Small intestine (tissue), 7 donors: ENCODE measurements around the gene SERINC3. TPM values are rescaled to one million over a fixed set of nuclear protein-coding genes. Genes with fewer than 3 reads are reported as not detected.

Experiments
- DNase-seq, 2 donors: peaks; one replicate each; pipeline versions ENCODE4 v3.0.0 to v3.0.0-alpha.2; 2013
- FAIRE-seq: peaks from 2 replicates; lab custom pipeline; 2012; peaks lifted over from hg19 to GRCh38; lab: Jason Lieb, UNC
- H3K27ac ChIP-seq, 3 donors: one replicate each; pipeline ENCODE4 v1.5.1; 2013; ENCODE audit warnings: low read length in 2 of 3, mild to moderate bottlenecking in 2 of 3, control low read depth in 1 of 3, inconsistent platforms in 1 of 3, low read depth in 1 of 3, moderate library complexity in 1 of 3
- H3K27me3 ChIP-seq, 3 donors: one replicate each; pipeline ENCODE4 v1.6.1; 2013; ENCODE audit warnings: low read length in 3 of 3, inconsistent platforms in 1 of 3; ENCODE audit not compliant: control insufficient read depth in 3 of 3, insufficient read depth in 3 of 3
- H3K36me3 ChIP-seq, 3 donors: one replicate each; pipeline ENCODE4 v1.6.1; 2013; ENCODE audit warnings: low read length in 3 of 3, inconsistent platforms in 1 of 3, low read depth in 1 of 3, mild to moderate bottlenecking in 1 of 3, moderate library complexity in 1 of 3; ENCODE audit not compliant: control insufficient read depth in 3 of 3, insufficient read depth in 2 of 3
- H3K4me1 ChIP-seq, 3 donors: one replicate each; pipeline ENCODE4 v1.6.1; 2013; ENCODE audit warnings: low read length in 2 of 3, inconsistent platforms in 1 of 3, low read depth in 1 of 3, mild to moderate bottlenecking in 1 of 3, moderate library complexity in 1 of 3; ENCODE audit not compliant: control insufficient read depth in 3 of 3, insufficient read depth in 2 of 3
- H3K4me3 ChIP-seq, 3 donors: one replicate each; pipeline ENCODE4 v1.5.1; 2013; ENCODE audit warnings: low read length in 3 of 3, control low read depth in 1 of 3, inconsistent platforms in 1 of 3, low read depth in 1 of 3, mild to moderate bottlenecking in 1 of 3, moderate library complexity in 1 of 3
- H3K9me3 ChIP-seq, 2 donors: one replicate each; pipeline ENCODE4 v1.6.1; 2013; ENCODE audit warnings: low read depth in 1 of 2, low read length in 1 of 2; ENCODE audit not compliant: control insufficient read depth in 2 of 2, insufficient read depth in 1 of 2
- WGBS, 3 donors: extraction: QIAGEN DNeasy Blood & Tissue Kit; methylation state at CpG; one replicate each; pipeline ENCODE4 v1.1.7; 2013; 5-methylcytosine and 5-hydroxymethylcytosine counted together
- polyA plus RNA-seq, 4 donors: library from polyadenylated mRNA; stranded (reverse) in 3 of 4; unstranded in 1 of 4; fragments of 200-250 nt in 3 of 4; fragments of 120-200 nt in 1 of 4; gene quantifications; one replicate each; pipeline versions ENCODE4 v1.2.1 to v1.2.3, GENCODE V29; 2013
- donor health status: healthy with polysubstance abuse.
- donor health status: control.
- donor health status: control.
- donor health status: Bipolar disorder and iron deficiency.
- donor health status: healthy.

The SERINC3 gene
- polyA plus RNA-seq, 4 donors: 13.2 to 74.8 (median 39.6) TPM

DNA sequence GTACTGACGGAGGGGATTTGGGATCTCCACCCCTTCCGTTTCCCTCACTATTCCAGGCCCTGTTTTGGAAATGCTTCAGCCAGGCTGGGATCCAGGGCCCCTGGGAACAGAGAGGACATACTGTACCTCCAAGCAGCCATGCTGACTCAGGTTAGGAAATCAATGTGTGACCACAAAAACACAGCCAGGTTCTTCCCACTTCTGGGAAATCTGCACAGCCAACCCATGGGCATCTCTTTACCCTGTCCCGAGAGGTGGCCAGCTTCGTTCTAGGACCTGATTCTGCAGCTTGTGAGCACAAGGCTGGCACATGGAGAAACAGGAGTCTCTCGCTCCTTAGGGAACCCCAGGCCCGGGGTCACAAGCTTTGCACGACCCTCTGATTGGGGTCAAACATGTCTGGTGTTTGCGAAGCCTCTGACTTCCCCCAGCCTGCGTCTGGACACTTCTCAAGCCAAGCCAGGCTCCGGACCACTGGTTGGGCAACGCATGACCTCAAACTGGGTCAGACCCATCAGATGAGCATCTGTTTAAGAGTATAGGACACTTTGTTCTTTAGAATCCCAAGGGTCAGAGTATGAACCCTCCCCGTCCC lies 54.5 kb downstream of the SERINC3 start:
- no peaks in the 10 kb centered on the region for H3K9me3 ChIP-seq
- H3K4me3 ChIP-seq: no peak overlapping the region
- H3K4me1 ChIP-seq: no peaks in the 10 kb centered on the region
- no peak overlapping the region for H3K27ac ChIP-seq
- 78 to 85% (median 84%) methylated on average over 12 of the region's 12 CpGs for WGBS, 3 donors
- no peaks in the 10 kb centered on the region for H3K27me3 ChIP-seq
- FAIRE-seq (no peak), DNase-seq (no peak)
- H3K36me3 ChIP-seq: no peaks in the 10 kb centered on the region

GRCh38 chr20:44465001-44465560 lies 56.8 kb downstream of the SERINC3 start:
- WGBS, 3 donors: 9 to 46% (median 18%) methylated on average over 3 of the region's 3 CpGs
- Histone ChIP-seq H3K9me3 (no peaks in the 10 kb centered on the region), H3K27me3 (no peaks in the 10 kb centered on the region), H3K27ac (no peak overlapping the region), H3K36me3 (no peaks in the 10 kb centered on the region), H3K4me1 (peaks cover 0 to 15% (median 0%) of the 10 kb centered on the region in 3 donors), H3K4me3 (no peak overlapping the region)
- FAIRE-seq: no peak
- peak in 1 of 2 donors; percentile 60 for DNase-seq

DNA sequence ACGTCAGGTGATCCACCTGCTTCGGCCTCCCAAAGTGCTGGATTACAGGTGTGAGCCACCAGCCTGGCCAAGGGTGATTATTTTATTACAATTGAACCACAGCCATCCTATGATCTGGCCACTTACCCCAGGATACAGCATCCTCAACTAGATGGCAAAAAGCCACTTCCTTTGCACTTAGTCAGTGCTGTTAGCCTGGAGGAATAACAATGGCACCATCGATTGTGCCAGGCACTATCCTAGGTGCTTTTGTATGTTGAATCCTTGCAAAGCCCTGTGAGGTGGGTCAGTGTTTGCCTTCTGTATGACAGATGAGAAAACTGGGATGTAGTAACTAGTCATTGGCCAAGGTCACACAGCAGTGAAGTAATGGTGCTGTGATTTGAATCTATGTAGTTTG lies 57.4 kb downstream of the SERINC3 start:
- FAIRE-seq: no peak
- H3K4me1 ChIP-seq: peaks cover 0 to 18% (median 0%) of the 10 kb centered on the region in 3 donors
- no peak for DNase-seq
- no peak overlapping the region for H3K27ac ChIP-seq
- no peak overlapping the region for H3K4me3 ChIP-seq
- no peaks in the 10 kb centered on the region for H3K36me3 ChIP-seq
- H3K27me3 ChIP-seq: no peaks in the 10 kb centered on the region
- 45 to 74% (median 46%) methylated on average over 3 of the region's 3 CpGs for WGBS, 3 donors
- H3K9me3 ChIP-seq: no peaks in the 10 kb centered on the region

- Histone ChIP-seq H3K27me3 (no peaks in the 10 kb centered on the region), H3K36me3 (no peaks in the 10 kb centered on the region), H3K9me3 (peaks cover 0 to 3% of the 10 kb centered on the region in 2 donors), H3K27ac (no peak overlapping the region), H3K4me1 (peaks cover 0 to 28% (median 0%) of the 10 kb centered on the region in 3 donors), H3K4me3 (no peak overlapping the region)
- WGBS, 3 donors: 86 to 90% (median 87%) methylated on average over 5 of the region's 5 CpGs
- DNase-seq (no peak), FAIRE-seq (no peak)
Observed at GRCh38 chr20:44463466-44463865, 58.4 kb downstream of the SERINC3 start.

DNA sequence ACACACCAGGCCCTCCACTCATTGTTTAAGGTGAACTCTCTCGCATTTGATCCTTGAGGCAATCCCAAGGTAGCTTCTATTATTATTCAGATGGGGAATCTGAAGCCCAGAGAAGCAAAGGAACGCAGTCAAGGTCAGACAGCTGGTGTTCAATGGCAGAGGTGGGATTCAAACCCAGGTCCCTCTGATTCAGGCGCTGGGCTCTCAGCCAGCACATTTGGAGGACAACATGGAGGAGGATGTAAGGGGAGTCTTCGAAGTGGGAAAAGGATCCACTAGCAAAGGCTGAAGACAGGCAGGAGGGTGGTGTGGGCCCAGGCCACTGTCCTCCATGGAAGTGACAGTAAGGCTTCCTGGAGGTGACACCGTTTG lies 60.1 kb downstream of the SERINC3 start:
- Histone ChIP-seq H3K4me1 (peaks cover 0 to 41% (median under 1%) of the 10 kb centered on the region in 3 donors), H3K27ac (peak overlapping the region; percentile 84 to 89 (median 87)), H3K36me3 (no peaks in the 10 kb centered on the region), H3K27me3 (no peaks in the 10 kb centered on the region), H3K4me3 (no peak overlapping the region), H3K9me3 (peaks cover 0 to 3% of the 10 kb centered on the region in 2 donors)
- FAIRE-seq (no peak), DNase-seq (no peak)
- 13 to 56% (median 33%) methylated on average over 5 of the region's 5 CpGs for WGBS, 3 donors

GRCh38 chr20:44461142-44461802 lies 60.6 kb downstream of the SERINC3 start:
- no peak overlapping the region for H3K4me3 ChIP-seq
- peaks cover 0 to 47% (median 2%) of the 10 kb centered on the region in 3 donors for H3K4me1 ChIP-seq
- FAIRE-seq (no peak), DNase-seq (peak; percentile 46 to 83)
- H3K27me3 ChIP-seq: no peaks in the 10 kb centered on the region
- WGBS, 3 donors: 12 to 53% (median 29%) methylated on average over 6 of the region's 6 CpGs
- peaks cover 0 to 3% of the 10 kb centered on the region in 2 donors for H3K9me3 ChIP-seq
- no peaks in the 10 kb centered on the region for H3K36me3 ChIP-seq
- peak overlapping the region; percentile 84 to 89 (median 87) for H3K27ac ChIP-seq

GRCh38 chr20:44460795-44461141 lies 61.1 kb downstream of the SERINC3 start:
- H3K36me3 ChIP-seq: no peaks in the 10 kb centered on the region
- H3K27me3 ChIP-seq: no peaks in the 10 kb centered on the region
- H3K4me1 ChIP-seq: peaks cover 0 to 51% (median 2%) of the 10 kb centered on the region in 3 donors
- DNase-seq (peak; percentile 77 to 87), FAIRE-seq (no peak)
- peak overlapping the region; percentile 84 to 89 (median 87) for H3K27ac ChIP-seq
- H3K9me3 ChIP-seq: peaks cover 0 to 3% of the 10 kb centered on the region in 2 donors
- WGBS, 3 donors: 3 to 12% (median 3%) methylated on average over 3 of the region's 3 CpGs
- no peak overlapping the region for H3K4me3 ChIP-seq

- H3K4me3 ChIP-seq: no peak overlapping the region
- 68 to 89% (median 82%) methylated on average over 2 of the region's 2 CpGs for WGBS, 3 donors
- no peaks in the 10 kb centered on the region for H3K36me3 ChIP-seq
- peaks cover 0 to 3% of the 10 kb centered on the region in 2 donors for H3K9me3 ChIP-seq
- DNase-seq (peak in 1 of 2 donors; percentile 23), FAIRE-seq (no peak)
- H3K27me3 ChIP-seq: no peaks in the 10 kb centered on the region
- peaks cover 0 to 54% (median 2%) of the 10 kb centered on the region in 3 donors for H3K4me1 ChIP-seq
- peak overlapping the region in 2 of 3 donors; percentile 81 to 89 for H3K27ac ChIP-seq
Observed at GRCh38 chr20:44459271-44459670, 62.6 kb downstream of the SERINC3 start.
